Esophagus muscularis mucosa (tissue), 2 donors: ENCODE data around the gene UQCRFS1.

Experiments used
- EP300 ChIP-seq: sonication (generic); formaldehyde crosslinking; IDR thresholded peaks from one replicate; pipeline ENCODE4 v1.6.1; 2017; ENCODE audit warnings: antibody characterized with exemption
- POLR2A ChIP-seq: fragments of 450-650 bp; IDR thresholded peaks from one replicate; pipeline ENCODE4 v1.6.1; 2017; ENCODE audit warnings: antibody characterized with exemption, moderate library complexity, mild to moderate bottlenecking, low read depth

GRCh38 chr19:29256516-29256915 lies 43.6 kb upstream of the UQCRFS1 start:
- no peak for TF ChIP-seq EP300
- TF ChIP-seq POLR2A = no peak
